PFSK-1 (cell line): ENCODE data around the gene NEK7.

Experiments used
- FOXP2 ChIP-seq: optimal IDR thresholded peaks from 2 replicates; pipeline ENCODE3; 2011; ENCODE audit warnings: borderline replicate concordance, control low read depth, inconsistent platforms; ENCODE audit not compliant: insufficient read depth; ENCODE audit errors: extremely low read length, extremely low read depth
- POLR2AphosphoS5 ChIP-seq: IDR thresholded peaks from 2 replicates; pipeline ENCODE4 v1.6.1; 2012; ENCODE audit warnings: low read depth, mild to moderate bottlenecking, control low read depth, low read length, moderate library complexity
- REST ChIP-seq, 2 experiments: IDR thresholded peaks; 2 replicates each; pipeline versions ENCODE4 v1.6.1 to v1.8.0; 2011 to 2012; ENCODE audit warnings: low read depth in 2 of 2, low read length in 2 of 2, control low read depth in 1 of 2, inconsistent platforms in 1 of 2, mild to moderate bottlenecking in 1 of 2, moderate library complexity in 1 of 2; ENCODE audit not compliant: insufficient read depth in 1 of 2
- SIN3A ChIP-seq: IDR thresholded peaks from 2 replicates; pipeline ENCODE4 v1.6.1; 2012; ENCODE audit warnings: mild to moderate bottlenecking, low read length, moderate library complexity, borderline replicate concordance; ENCODE audit not compliant: insufficient read depth
- TAF1 ChIP-seq: IDR thresholded peaks from 2 replicates; pipeline ENCODE4 v1.6.1; 2012; ENCODE audit warnings: low read length, control low read depth, borderline replicate concordance; ENCODE audit not compliant: insufficient read depth

Gene NEK7

GRCh38 chr1:198153103-198153502 lies 3.7 kb upstream of the NEK7 start:
- TF ChIP-seq REST (IDR thresholded peaks at IDR 0.05; ENCODE audit: insufficient read depth in 1 of 2, low read depth in 2 of 2, low read length in 2 of 2) (no peak), TAF1 (no peak), POLR2AphosphoS5 (no peak), FOXP2 (no peak), SIN3A (no peak)

GRCh38 chr1:198153804-198154203 lies 3.0 kb upstream of the NEK7 start:
- TF ChIP-seq SIN3A (no peak), REST (IDR thresholded peaks at IDR 0.05; ENCODE audit: insufficient read depth in 1 of 2, low read depth in 2 of 2, low read length in 2 of 2) (no peak), POLR2AphosphoS5 (no peak), FOXP2 (no peak), TAF1 (no peak)

- TF ChIP-seq FOXP2 (no peak), SIN3A (peak; percentile 94; the same call in 1 of the 2 replicates)
Observed at GRCh38 chr1:198155253-198155652, 1.5 kb upstream of the NEK7 start.

GRCh38 chr1:198156111-198156744 lies 570 bp upstream of the NEK7 start:
- TF ChIP-seq POLR2AphosphoS5 (no peak), SIN3A (no peak), FOXP2 (no peak), TAF1 (no peak), REST (IDR thresholded peaks at IDR 0.05; ENCODE audit: insufficient read depth in 1 of 2, low read depth in 2 of 2, low read length in 2 of 2) (no peak)

GRCh38 chr1:198157241-198157846 lies 546 bp downstream of the NEK7 start:
- TF ChIP-seq SIN3A (0 out of 2 replicates have a peak, but pooled peaks have one; percentile 14), FOXP2 (peak; percentile 14), POLR2AphosphoS5 (no peak), TAF1 (peak; percentile 69; the same call in 1 of the 2 replicates), REST (IDR thresholded peaks at IDR 0.05; ENCODE audit: insufficient read depth in 1 of 2, low read depth in 2 of 2, low read length in 2 of 2) (no peak)
